ENCODE measurements around the gene SLC40A1.

DNA sequence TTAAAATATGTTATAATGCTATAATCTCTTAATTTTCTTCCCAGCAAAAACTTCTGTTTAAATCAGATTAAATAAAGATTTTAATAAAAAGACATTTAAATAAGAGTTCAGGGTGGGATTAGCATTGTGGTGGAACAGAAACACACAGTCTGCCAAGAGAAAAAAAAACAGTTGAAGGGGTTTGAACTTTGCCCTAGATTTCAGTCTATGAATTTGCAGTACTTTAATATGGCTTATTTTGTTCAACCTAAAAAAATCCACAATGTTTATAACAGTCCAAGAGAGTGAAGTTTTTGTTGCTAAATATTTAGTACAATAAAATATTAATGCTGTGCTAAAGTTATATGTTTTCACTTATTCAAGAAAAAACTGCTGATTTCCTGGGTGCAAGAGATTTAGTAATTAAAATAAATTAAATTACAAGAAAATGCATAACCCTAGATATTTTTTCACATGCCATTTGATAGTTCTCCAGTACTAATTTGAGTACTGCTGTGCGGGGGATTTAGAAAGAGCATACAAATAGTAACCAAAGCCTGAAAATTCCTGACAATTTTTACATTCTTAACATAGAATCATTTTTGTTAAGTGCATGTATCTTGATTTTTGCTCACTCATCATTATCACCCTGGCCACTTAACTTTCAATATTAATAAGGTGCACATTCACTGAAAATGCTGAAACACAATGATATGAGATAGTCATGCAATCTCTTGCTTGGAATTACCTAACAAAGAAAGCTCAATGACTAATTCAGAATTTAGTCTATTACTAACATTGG, 52.6 kb downstream of the SLC40A1 start:
- TF ChIP-seq, protein P1, sequence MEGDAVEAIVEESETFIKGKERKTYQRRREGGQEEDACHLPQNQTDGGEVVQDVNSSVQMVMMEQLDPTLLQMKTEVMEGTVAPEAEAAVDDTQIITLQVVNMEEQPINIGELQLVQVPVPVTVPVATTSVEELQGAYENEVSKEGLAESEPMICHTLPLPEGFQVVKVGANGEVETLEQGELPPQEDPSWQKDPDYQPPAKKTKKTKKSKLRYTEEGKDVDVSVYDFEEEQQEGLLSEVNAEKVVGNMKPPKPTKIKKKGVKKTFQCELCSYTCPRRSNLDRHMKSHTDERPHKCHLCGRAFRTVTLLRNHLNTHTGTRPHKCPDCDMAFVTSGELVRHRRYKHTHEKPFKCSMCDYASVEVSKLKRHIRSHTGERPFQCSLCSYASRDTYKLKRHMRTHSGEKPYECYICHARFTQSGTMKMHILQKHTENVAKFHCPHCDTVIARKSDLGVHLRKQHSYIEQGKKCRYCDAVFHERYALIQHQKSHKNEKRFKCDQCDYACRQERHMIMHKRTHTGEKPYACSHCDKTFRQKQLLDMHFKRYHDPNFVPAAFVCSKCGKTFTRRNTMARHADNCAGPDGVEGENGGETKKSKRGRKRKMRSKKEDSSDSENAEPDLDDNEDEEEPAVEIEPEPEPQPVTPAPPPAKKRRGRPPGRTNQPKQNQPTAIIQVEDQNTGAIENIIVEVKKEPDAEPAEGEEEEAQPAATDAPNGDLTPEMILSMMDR (IDR thresholded peaks at IDR 0.05; ENCODE audit: low read depth, low read length): no peak
- no peak for TF ChIP-seq EZH2phosphoT487 (IDR thresholded peaks at IDR 0.05; ENCODE audit: low read depth)

Data from OCI-LY3 (cell line).